Tibial nerve (tissue), 4 donors: ENCODE measurements around the gene CLECL1.

Source experiments
- CTCF ChIP-seq, 5 experiments: fragments of 200-600 bp in 3 of 5; fragments of 450-650 bp in 2 of 5; sonication (generic) in 3 of 5; IDR thresholded peaks; one replicate each; pipeline ENCODE4 v1.5.1; 2016 to 2019; ENCODE audit warnings: antibody characterized with exemption in 5 of 5, mild to moderate bottlenecking in 3 of 5, moderate library complexity in 2 of 5
- EP300 ChIP-seq, 2 donors: sonication (generic); formaldehyde crosslinking; IDR thresholded peaks; one replicate each; pipeline ENCODE4 v1.6.1; 2017; ENCODE audit warnings: antibody characterized with exemption in 2 of 2, mild to moderate bottlenecking in 1 of 2
- POLR2A ChIP-seq, 2 donors: fragments of 450-650 bp; IDR thresholded peaks; one replicate each; pipeline ENCODE4 v1.6.1; 2017; ENCODE audit warnings: antibody characterized with exemption in 2 of 2, mild to moderate bottlenecking in 2 of 2, moderate library complexity in 2 of 2

DNA sequence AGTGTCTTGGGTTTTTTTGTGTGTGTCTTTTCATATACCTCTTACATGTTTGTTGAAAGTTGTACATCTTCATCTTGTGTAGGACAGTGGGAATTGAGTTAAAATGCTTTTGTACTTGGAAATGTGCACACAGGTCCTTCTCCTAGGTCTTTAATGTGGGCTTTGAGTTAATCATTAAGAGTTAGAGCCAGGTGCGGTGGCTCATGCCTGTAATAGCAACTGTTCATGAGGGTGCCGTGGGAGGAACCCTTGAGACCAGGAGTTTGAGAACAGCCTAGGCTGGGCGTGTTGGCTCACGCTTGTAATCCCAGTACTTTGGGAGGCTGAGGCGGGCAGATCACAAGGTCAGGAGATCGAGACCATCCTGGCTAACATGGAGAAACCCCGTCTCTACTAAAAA lies 13.9 kb downstream of the CLECL1 start:
- TF ChIP-seq CTCF (IDR thresholded peaks at IDR 0.05) (no peak), POLR2A (IDR thresholded peaks at IDR 0.05) (no peak), EP300 (IDR thresholded peaks at IDR 0.05) (no peak)
